Stimulated activated memory B cell treated with anti-CD40 and anti-IgM and Interleukin-4, amounts not matched to agents 10 μg/mL and 1 μg/mL and 100 μg/mL, for 72 hours (primary cell): ENCODE results near the gene CTU1.
A peak's percentile ranks its signal among the peaks of the same experiment; 100 is the strongest.

Experiments
- ATAC-seq: fragments of 150-1000 bp; cut with Tn5 transposase; 2 replicates; pipeline ENCODE4 v1.10.0; 2021
- H3K27ac Mint-ChIP-seq: one replicate; pipeline ENCODE4 v1.8.0; 2022; ENCODE audit warnings: mild to moderate bottlenecking, mixed read lengths
- H3K27me3 Mint-ChIP-seq: one replicate; pipeline ENCODE4 v1.8.0; 2022; ENCODE audit warnings: mixed read lengths
- H3K36me3 Mint-ChIP-seq: one replicate; pipeline ENCODE4 v1.8.0; 2022; ENCODE audit warnings: mixed read lengths
- H3K4me1 Mint-ChIP-seq: one replicate; pipeline ENCODE4 v1.8.0; 2022; ENCODE audit warnings: mixed read lengths
- H3K4me3 Mint-ChIP-seq: one replicate; pipeline ENCODE4 v1.8.0; 2022; ENCODE audit warnings: mild to moderate bottlenecking, moderate library complexity, mixed read lengths
- H3K9me3 Mint-ChIP-seq: one replicate; pipeline ENCODE4 v1.8.0; 2022; ENCODE audit warnings: mixed read lengths

The CTU1 gene

DNA sequence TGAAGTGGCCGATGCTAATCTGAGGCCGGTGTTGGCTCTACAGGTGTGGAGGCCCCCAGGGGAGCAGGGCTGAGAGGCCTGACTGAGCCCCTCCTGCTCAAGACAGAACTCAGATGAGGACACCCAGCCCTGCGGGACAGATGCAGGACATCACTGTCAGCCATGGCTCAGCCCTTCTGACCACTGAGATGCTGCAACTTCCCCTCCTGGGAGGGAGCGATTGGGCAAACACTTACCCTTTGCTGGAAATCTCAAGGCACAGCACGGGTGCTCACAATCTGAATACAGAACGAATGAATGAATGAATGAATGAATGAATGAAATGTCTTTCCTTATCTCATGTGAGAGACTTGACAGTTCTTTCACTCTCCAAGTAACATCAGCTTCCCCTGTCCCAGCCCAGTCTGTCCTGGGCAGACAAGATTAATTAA lies 30.4 kb upstream of the CTU1 start:
- Mint-ChIP-seq H3K9me3 (peaks cover 11% of the 10 kb centered on the region), H3K36me3 (no peaks in the 10 kb centered on the region), H3K27me3 (peaks cover 59% of the 10 kb centered on the region), H3K4me1 (peaks cover 23% of the 10 kb centered on the region), H3K4me3 (no peak overlapping the region), H3K27ac (no peak overlapping the region)
- ATAC-seq, result no peak

DNA sequence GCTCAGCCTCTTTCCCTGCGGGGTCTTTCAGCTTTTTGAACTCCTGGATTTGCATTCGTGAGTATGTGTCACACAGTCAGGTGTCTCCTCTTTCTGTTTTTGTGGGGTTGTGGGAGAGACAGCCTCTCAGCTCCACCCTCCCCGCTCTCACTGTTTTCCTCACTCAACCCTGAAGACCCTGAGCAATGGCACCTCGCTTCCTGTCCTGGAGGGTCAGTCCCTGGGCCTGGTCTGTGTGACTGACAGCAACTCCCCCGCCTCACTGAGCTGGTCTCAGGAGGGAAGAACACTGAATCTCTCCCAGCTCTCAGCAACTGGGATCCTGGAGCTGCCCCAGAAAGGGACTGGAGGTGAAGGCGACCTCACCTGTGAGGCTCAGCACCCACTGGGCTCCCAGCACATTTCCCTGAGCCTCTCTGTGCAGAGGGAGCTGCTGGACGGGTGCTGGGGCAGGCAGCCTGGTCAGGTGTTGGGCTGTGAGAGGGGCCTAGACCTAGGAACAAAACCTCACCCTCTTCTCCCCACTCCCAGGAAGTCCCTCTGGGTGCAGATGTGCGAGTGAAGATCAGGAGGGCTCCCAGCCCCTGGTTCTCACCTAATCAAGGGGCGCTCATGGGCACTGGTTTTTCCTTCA lies 29.7 kb upstream of the CTU1 start:
- peak overlapping the region; percentile 25 for H3K27ac Mint-ChIP-seq
- peaks cover 11% of the 10 kb centered on the region for H3K9me3 Mint-ChIP-seq
- peaks cover 58% of the 10 kb centered on the region for H3K27me3 Mint-ChIP-seq
- no peak overlapping the region for H3K4me3 Mint-ChIP-seq
- peaks cover 23% of the 10 kb centered on the region for H3K4me1 Mint-ChIP-seq
- H3K36me3 Mint-ChIP-seq, result no peaks in the 10 kb centered on the region
- no peak for ATAC-seq

DNA sequence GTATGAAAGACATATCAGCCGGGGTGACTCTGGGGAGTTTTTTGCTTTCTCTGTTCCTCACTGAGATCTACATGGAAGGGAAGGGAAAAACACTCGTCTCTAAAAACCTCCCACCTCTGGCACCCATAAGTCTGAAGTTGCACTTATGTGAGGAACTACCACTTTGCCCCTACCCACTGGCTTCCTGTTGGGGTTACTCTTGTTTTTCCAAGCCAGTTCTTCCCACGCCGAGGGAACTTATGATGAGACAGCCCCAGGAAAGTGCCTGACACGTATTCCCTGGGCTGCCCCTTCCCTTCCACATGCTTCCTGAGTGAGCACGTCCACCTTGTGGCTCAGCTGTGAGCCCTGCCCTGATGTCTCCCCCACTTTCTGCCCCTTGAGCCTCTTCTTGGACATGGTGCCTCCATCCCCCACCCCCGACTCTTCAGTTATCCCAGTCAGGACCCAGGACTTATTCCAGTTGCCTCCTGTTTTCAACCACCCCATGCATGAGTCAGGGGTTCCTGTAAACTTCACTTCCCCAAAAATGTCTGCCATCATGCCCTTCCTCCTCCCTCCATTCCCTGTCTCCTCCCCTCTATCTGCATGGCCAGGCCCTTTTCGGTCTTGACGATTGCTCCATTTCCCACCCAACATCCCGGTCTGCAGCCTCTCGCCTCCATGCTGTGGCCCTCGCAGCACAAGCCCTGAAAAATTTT lies 28.8 kb upstream of the CTU1 start:
- H3K27ac Mint-ChIP-seq, result peak overlapping the region; percentile 25
- H3K9me3 Mint-ChIP-seq, result peaks cover 11% of the 10 kb centered on the region
- H3K4me1 Mint-ChIP-seq, result peaks cover 30% of the 10 kb centered on the region
- H3K36me3 Mint-ChIP-seq, result no peaks in the 10 kb centered on the region
- peak; percentile 63 for ATAC-seq
- H3K27me3 Mint-ChIP-seq, result peaks cover 61% of the 10 kb centered on the region
- no peak overlapping the region for H3K4me3 Mint-ChIP-seq

DNA sequence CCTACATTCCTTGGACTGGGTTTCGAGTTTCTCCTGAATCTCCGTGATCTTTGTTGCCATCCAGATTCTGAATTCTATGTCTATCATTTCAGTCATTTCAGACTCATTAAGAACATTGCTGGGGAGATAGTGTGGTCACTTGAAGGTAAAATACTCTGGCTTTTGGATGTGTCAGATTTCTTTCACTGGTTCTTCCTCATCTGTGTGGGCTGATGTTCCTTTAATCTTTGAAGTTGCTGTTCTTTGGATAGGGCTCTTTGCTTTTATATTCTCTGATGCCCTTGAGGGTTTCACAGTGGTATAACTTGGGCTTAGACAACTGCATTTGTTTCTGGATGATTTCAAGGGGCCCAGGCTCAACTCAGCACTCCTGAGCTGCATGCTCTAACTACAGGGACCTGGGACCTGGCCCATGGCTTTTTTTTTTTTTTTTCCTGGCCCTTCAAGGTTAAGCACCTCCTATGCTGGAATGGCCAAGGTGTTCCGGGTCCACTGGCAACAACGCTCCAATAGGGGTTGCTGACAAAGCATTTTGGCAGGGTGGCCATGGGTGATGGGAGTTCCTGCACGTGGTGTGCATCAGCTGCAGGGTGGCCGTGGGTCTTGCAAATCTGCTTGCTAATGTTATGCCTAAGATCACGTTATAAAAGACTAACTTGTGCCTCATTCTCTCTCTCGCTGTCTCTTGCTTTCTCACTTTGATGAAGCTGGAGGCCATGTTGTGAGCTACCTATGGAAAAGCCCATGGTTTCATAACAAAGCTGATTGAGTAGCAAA lies 28.0 kb upstream of the CTU1 start:
- H3K9me3 Mint-ChIP-seq, result peaks cover 11% of the 10 kb centered on the region
- peaks cover 68% of the 10 kb centered on the region for H3K27me3 Mint-ChIP-seq
- ATAC-seq, result no peak
- H3K4me3 Mint-ChIP-seq, result no peak overlapping the region
- H3K36me3 Mint-ChIP-seq, result no peaks in the 10 kb centered on the region
- no peak overlapping the region for H3K27ac Mint-ChIP-seq
- H3K4me1 Mint-ChIP-seq, result peaks cover 32% of the 10 kb centered on the region

GRCh38 chr19:51135004-51135403 lies 26.8 kb upstream of the CTU1 start:
- H3K27me3 Mint-ChIP-seq, result peaks cover 69% of the 10 kb centered on the region
- H3K9me3 Mint-ChIP-seq, result peaks cover 11% of the 10 kb centered on the region
- H3K4me1 Mint-ChIP-seq, result peaks cover 27% of the 10 kb centered on the region
- no peaks in the 10 kb centered on the region for H3K36me3 Mint-ChIP-seq
- no peak overlapping the region for H3K27ac Mint-ChIP-seq
- ATAC-seq, result no peak
- no peak overlapping the region for H3K4me3 Mint-ChIP-seq

- H3K27me3 Mint-ChIP-seq, result peaks cover 85% of the 10 kb centered on the region
- H3K27ac Mint-ChIP-seq, result peak overlapping the region; percentile 67
- H3K4me3 Mint-ChIP-seq, result no peak overlapping the region
- no peaks in the 10 kb centered on the region for H3K36me3 Mint-ChIP-seq
- H3K4me1 Mint-ChIP-seq, result peaks cover 23% of the 10 kb centered on the region
- peaks cover 6% of the 10 kb centered on the region for H3K9me3 Mint-ChIP-seq
- ATAC-seq, result peak; percentile 64
These were observed 23.8 kb upstream of the CTU1 start for GRCh38 chr19:51131780-51132680.

DNA sequence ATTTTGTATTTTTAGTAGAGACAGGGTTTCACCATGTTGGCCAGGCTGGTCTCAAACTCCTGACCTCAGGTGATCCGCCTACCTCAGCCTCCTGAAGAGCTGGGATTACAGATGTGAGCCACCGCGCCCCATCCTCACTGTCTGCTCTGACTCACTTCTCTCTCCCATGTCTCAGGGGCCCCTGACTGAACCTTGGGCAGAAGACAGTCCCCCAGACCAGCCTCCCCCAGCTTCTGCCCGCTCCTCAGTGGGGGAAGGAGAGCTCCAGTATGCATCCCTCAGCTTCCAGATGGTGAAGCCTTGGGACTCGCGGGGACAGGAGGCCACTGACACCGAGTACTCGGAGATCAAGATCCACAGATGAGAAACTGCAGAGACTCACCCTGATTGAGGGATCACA lies 21.5 kb upstream of the CTU1 start:
- Mint-ChIP-seq H3K36me3 (no peaks in the 10 kb centered on the region), H3K9me3 (peaks cover 3% of the 10 kb centered on the region), H3K4me3 (no peak overlapping the region), H3K4me1 (peaks cover 21% of the 10 kb centered on the region), H3K27ac (no peak overlapping the region), H3K27me3 (peaks cover 82% of the 10 kb centered on the region)
- no peak for ATAC-seq

GRCh38 chr19:51128227-51128626 lies 20.0 kb upstream of the CTU1 start:
- Mint-ChIP-seq H3K27ac (no peak overlapping the region), H3K4me3 (no peak overlapping the region), H3K9me3 (no peaks in the 10 kb centered on the region), H3K4me1 (peaks cover 32% of the 10 kb centered on the region), H3K36me3 (no peaks in the 10 kb centered on the region), H3K27me3 (peaks cover 91% of the 10 kb centered on the region)
- ATAC-seq, result no peak

GRCh38 chr19:51127755-51128154 lies 19.5 kb upstream of the CTU1 start:
- Mint-ChIP-seq H3K36me3 (no peaks in the 10 kb centered on the region), H3K4me3 (no peak overlapping the region), H3K9me3 (no peaks in the 10 kb centered on the region), H3K27me3 (peaks cover 93% of the 10 kb centered on the region), H3K27ac (no peak overlapping the region), H3K4me1 (peaks cover 34% of the 10 kb centered on the region)
- ATAC-seq, result no peak

DNA sequence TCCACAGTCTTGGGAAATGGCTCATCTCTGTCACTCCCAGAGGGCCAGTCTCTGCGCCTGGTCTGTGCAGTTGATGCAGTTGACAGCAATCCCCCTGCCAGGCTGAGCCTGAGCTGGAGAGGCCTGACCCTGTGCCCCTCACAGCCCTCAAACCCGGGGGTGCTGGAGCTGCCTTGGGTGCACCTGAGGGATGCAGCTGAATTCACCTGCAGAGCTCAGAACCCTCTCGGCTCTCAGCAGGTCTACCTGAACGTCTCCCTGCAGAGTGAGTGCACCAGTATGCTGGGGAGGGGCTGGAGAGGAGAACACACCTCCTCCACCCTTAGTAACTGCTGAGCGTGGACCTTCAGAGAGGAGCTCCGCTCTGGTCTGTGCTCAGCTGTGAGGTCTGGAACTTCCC lies 18.8 kb upstream of the CTU1 start:
- H3K4me3 Mint-ChIP-seq, result no peak overlapping the region
- H3K9me3 Mint-ChIP-seq, result no peaks in the 10 kb centered on the region
- H3K4me1 Mint-ChIP-seq, result peaks cover 28% of the 10 kb centered on the region
- H3K36me3 Mint-ChIP-seq, result no peaks in the 10 kb centered on the region
- ATAC-seq, result no peak
- peaks cover 92% of the 10 kb centered on the region for H3K27me3 Mint-ChIP-seq
- no peak overlapping the region for H3K27ac Mint-ChIP-seq

DNA sequence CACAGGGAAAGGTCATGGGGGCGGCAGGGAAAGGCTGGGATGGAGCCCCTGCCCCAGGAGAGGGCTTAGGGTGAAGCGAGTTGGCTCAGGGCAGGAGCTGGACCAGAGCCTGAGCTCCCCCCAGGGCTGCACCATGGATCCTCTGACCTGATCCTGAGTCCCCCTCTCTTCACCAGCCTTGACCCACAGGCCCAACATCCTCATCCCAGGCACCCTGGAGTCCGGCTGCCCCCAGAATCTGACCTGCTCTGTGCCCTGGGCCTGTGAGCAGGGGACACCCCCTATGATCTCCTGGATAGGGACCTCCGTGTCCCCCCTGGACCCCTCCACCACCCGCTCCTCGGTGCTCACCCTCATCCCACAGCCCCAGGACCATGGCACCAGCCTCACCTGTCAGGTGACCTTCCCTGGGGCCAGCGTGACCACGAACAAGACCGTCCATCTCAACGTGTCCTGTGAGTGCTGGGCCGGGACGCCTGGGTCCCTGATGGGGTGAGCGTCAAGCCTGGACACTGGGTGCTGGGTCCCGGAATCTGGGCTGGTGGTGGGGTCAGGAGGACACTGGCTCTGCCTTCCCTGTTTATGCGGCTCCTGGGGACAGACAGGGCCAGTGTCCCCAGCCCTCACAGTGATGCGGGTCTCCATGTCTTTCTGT lies 17.3 kb upstream of the CTU1 start:
- no peak overlapping the region for H3K27ac Mint-ChIP-seq

DNA sequence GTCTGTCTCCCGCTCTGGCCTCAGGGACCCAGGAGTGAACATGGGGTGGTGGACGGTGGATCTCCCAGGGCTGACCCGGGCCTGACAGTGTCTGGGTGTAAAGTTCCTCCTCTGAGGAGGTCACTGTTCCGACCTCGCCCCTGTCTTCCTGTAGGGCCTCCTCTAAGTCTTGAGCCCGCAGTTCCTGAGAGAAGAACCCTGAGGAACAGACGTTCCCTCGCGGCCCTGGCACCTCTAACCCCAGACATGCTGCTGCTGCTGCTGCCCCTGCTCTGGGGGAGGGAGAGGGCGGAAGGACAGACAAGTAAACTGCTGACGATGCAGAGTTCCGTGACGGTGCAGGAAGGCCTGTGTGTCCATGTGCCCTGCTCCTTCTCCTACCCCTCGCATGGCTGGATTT lies 16.5 kb upstream of the CTU1 start, which contains the start of gene SIGLEC9:
Gene SIGLEC9, plus strand, starts transcription at position 178 of the 400 bp plus-strand sequence. Its CDS starts 69 bp downstream, at position 247.
- ATAC-seq, result no peak
- H3K9me3 Mint-ChIP-seq, result no peaks in the 10 kb centered on the region
- H3K27ac Mint-ChIP-seq, result no peak within 1 kb of the TSS
- no peak within 1 kb of the TSS for H3K4me3 Mint-ChIP-seq
- H3K4me1 Mint-ChIP-seq, result peaks cover 22% of the 10 kb centered on the region
- H3K27me3 Mint-ChIP-seq, result peaks cover 75% of the 10 kb centered on the region
- H3K36me3 Mint-ChIP-seq, result no peaks in the 10 kb centered on the region

More for the DNA sequence above, 17.3 kb upstream of the CTU1 start:
- no peak overlapping the region for H3K4me3 Mint-ChIP-seq
- peaks cover 25% of the 10 kb centered on the region for H3K4me1 Mint-ChIP-seq
- peaks cover 83% of the 10 kb centered on the region for H3K27me3 Mint-ChIP-seq
- no peaks in the 10 kb centered on the region for H3K9me3 Mint-ChIP-seq
- ATAC-seq, result no peak
- no peaks in the 10 kb centered on the region for H3K36me3 Mint-ChIP-seq

DNA sequence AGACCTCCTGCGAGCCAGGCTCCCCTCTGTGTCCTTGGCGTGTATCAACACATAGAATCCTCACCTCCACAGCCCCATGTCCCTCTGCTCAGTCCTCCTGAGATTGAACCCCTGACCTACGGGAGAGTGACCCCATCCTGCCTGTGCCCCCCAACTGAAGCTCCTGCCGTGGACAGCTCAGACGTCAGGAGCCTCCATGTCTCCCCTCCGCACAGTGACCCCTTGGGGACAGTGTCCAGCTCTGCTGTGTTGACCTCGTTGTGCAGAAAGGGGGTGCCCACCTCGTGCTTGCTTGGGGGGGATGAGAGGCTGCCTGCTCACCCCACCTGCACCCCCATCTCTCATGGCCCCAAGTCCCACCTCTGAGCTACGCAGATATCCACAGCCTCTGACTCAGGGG lies 16.0 kb upstream of the CTU1 start:
- H3K36me3 Mint-ChIP-seq, result no peaks in the 10 kb centered on the region
- no peak for ATAC-seq
- H3K27ac Mint-ChIP-seq, result no peak overlapping the region
- H3K27me3 Mint-ChIP-seq, result peaks cover 70% of the 10 kb centered on the region
- H3K9me3 Mint-ChIP-seq, result no peaks in the 10 kb centered on the region
- H3K4me1 Mint-ChIP-seq, result peaks cover 20% of the 10 kb centered on the region
- H3K4me3 Mint-ChIP-seq, result no peak overlapping the region

GRCh38 chr19:51123802-51124201 lies 15.6 kb upstream of the CTU1 start:
- Mint-ChIP-seq H3K4me1 (peaks cover 20% of the 10 kb centered on the region), H3K9me3 (no peaks in the 10 kb centered on the region), H3K27me3 (peaks cover 68% of the 10 kb centered on the region), H3K27ac (no peak overlapping the region), H3K4me3 (no peak overlapping the region), H3K36me3 (no peaks in the 10 kb centered on the region)
- no peak for ATAC-seq
